AG09309 (cell line): ENCODE measurements around the gene MUC22.
"Not testable (repeated sequence)": the region's sequence is repeated elsewhere in the genome, so short reads cannot be mapped to it uniquely, and the experiment has no call there.

ENCODE experiments used
- DNase-seq: peaks from one replicate; pipeline ENCODE4 v3.0.0-alpha.2; 2010; ENCODE audit warnings: low read depth
- H3K4me3 ChIP-seq: 2 replicates; pipeline ENCODE4 v1.5.1; 2011; ENCODE audit warnings: mild to moderate bottlenecking, low read depth, low read length, moderate library complexity; ENCODE audit not compliant: control insufficient read depth
- CTCF ChIP-seq: IDR thresholded peaks from 2 replicates; pipeline ENCODE4 v1.5.1; 2011; ENCODE audit warnings: mild to moderate bottlenecking, low read depth, low read length, inconsistent platforms; ENCODE audit not compliant: insufficient read depth, control insufficient read depth; ENCODE audit errors: missing control alignments

The MUC22 gene

GRCh38 chr6:30966154-30966553 lies 44.1 kb upstream of the MUC22 start:
- H3K4me3 ChIP-seq, result no peak overlapping the region
- TF ChIP-seq CTCF, result no peak
- DNase-seq, result no peak

- DNase-seq, result not testable (repeated sequence)
Observed at GRCh38 chr6:30969171-30969570, 41.1 kb upstream of the MUC22 start.

GRCh38 chr6:30970946-30971345 lies 39.3 kb upstream of the MUC22 start:
- DNase-seq, result no peak
- H3K4me3 ChIP-seq, result no peak overlapping the region
- TF ChIP-seq CTCF, result no peak

More at GRCh38 chr6:30969171-30969570, 41.1 kb upstream of the MUC22 start:
- H3K4me3 ChIP-seq, result not testable (repeated sequence)

GRCh38 chr6:30972816-30973215 lies 37.5 kb upstream of the MUC22 start:
- DNase-seq, result no peak
- no peak for TF ChIP-seq CTCF
- H3K4me3 ChIP-seq, result no peak overlapping the region

- TF ChIP-seq CTCF, result no peak
- no peak overlapping the region for H3K4me3 ChIP-seq
- DNase-seq, result no peak
Observed at GRCh38 chr6:30974490-30975252, 35.6 kb upstream of the MUC22 start.

- no peak overlapping the region for H3K4me3 ChIP-seq
- no peak for TF ChIP-seq CTCF
- DNase-seq, result no peak
Observed at GRCh38 chr6:30979141-30979540, 31.1 kb upstream of the MUC22 start.

GRCh38 chr6:30979690-30980089 lies 30.6 kb upstream of the MUC22 start:
- DNase-seq, result no peak
- no peak for TF ChIP-seq CTCF
- H3K4me3 ChIP-seq, result no peak overlapping the region
